ENCODE measurements around the gene TBC1D32.

Gene TBC1D32

DNA sequence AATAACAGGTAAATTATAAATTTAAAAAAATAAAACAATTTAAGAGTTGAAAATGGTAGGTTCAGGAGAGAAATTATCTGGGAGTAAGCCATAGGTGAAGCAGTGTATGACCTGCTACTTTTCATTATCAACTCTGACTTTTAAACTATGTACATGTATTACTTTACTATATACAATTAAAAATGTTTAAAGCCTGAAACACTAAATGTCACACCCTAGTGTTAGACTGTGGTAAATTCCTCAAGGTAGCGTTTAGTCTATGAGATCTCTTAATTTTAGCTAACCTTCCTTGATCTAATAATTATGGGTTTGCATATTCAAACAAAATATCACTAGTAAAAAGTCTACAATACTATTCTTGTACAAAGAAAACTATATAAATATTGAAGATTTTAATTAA, 22.3 kb upstream of the TBC1D32 start:
- DNase-seq (ENCODE audit: low read depth) = no peak
- H3K4me3 ChIP-seq (ENCODE audit: low read depth, low read length) = no peak overlapping the region
- TF ChIP-seq, protein P1, sequence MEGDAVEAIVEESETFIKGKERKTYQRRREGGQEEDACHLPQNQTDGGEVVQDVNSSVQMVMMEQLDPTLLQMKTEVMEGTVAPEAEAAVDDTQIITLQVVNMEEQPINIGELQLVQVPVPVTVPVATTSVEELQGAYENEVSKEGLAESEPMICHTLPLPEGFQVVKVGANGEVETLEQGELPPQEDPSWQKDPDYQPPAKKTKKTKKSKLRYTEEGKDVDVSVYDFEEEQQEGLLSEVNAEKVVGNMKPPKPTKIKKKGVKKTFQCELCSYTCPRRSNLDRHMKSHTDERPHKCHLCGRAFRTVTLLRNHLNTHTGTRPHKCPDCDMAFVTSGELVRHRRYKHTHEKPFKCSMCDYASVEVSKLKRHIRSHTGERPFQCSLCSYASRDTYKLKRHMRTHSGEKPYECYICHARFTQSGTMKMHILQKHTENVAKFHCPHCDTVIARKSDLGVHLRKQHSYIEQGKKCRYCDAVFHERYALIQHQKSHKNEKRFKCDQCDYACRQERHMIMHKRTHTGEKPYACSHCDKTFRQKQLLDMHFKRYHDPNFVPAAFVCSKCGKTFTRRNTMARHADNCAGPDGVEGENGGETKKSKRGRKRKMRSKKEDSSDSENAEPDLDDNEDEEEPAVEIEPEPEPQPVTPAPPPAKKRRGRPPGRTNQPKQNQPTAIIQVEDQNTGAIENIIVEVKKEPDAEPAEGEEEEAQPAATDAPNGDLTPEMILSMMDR (IDR thresholded peaks at IDR 0.05; ENCODE audit: control insufficient read depth, extremely low read depth, insufficient read depth) = 0 out of 2 replicates have a peak, but pooled peaks have one; percentile 2

DNA sequence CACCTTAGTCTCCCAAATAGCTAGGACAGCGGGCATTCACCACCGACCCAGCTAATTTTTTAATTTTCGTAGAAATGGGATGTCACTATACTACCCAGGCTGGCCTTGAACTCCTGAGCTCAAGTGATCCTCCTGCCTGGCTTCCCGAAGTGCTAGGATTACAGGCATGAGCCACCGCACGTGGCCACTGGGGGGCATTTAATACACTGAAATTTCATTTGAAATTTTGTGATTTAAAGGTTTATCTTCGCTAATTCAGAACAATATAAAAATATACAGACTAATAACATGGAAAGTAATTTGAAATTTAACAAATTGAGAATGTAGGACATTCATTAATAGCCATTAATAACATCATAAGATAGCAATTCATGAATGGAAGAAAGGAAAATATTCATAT, 20.5 kb upstream of the TBC1D32 start:
- no peak for DNase-seq (ENCODE audit: low read depth)
- no peak overlapping the region for H3K4me3 ChIP-seq (ENCODE audit: low read depth, low read length)
- TF ChIP-seq, protein P1 (IDR thresholded peaks at IDR 0.05; ENCODE audit: control insufficient read depth, extremely low read depth, insufficient read depth) = peak; percentile 25; the same call in 1 of the 2 replicates

DNA sequence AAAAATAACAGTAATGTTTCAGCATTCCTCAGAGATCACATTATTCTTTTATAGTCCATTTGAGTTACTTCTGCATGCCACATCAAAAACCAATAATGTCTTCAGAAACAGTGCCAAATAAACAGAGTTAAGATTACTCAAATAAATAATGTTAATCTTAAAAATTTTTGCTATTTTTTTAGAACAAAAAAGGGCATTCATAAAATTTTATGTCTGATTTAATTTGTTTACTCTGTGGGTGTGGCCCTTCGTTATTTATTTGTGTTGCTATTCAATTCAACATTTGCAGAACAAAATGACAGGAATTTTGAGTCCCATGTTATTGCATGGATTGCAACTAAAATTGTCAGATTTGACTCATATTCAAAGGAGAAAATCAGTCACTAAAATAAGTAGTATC, 18.7 kb upstream of the TBC1D32 start:
- TF ChIP-seq, protein P1 (IDR thresholded peaks at IDR 0.05; ENCODE audit: control insufficient read depth, extremely low read depth, insufficient read depth) = no peak
- no peak for DNase-seq (ENCODE audit: low read depth)
- no peak overlapping the region for H3K4me3 ChIP-seq (ENCODE audit: low read depth, low read length)

DNA sequence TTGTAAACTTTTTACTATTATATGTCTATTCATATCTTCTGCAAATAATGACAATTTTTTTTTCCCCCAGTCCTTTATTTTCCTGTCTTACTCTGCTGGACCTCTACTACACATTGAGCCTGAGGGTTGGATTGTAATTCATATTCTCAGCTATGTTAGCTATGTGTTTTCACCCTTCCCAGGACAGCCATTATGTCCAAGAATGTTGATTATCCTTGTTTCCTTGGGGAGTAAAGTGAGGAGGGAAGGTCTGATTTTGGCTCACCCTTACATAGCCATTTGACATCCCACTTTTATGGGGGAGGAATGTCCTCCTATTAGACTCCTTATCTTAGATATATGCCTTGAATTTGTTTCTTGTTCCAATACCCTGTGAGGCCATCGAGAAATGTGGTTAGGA, 17.6 kb upstream of the TBC1D32 start:
- no peak for DNase-seq (ENCODE audit: low read depth)
- no peak overlapping the region for H3K4me3 ChIP-seq (ENCODE audit: low read depth, low read length)
- TF ChIP-seq, protein P1 (IDR thresholded peaks at IDR 0.05; ENCODE audit: control insufficient read depth, extremely low read depth, insufficient read depth) = no peak

DNA sequence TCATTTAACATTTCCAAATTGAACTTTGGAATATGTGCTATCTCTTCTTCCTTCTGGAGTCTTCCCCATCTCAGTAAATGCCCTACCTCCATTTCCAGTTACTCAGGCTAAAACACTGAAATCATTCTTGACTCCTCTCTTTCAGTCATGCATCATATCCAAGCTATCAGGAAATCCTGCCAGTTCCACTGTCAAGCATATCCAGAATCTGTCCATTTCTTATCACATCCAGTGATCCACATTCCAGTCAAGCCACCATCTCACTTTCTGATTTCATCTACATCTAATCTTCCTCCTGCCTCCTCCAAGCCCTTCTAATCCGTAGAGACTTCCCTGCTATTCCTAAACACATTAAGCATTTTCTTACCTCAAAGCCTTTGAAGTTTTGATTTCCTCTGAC, 15.3 kb upstream of the TBC1D32 start:
- TF ChIP-seq, protein P1 (IDR thresholded peaks at IDR 0.05; ENCODE audit: control insufficient read depth, extremely low read depth, insufficient read depth) = no peak
- DNase-seq (ENCODE audit: low read depth) = no peak
- no peak overlapping the region for H3K4me3 ChIP-seq (ENCODE audit: low read depth, low read length)

DNA sequence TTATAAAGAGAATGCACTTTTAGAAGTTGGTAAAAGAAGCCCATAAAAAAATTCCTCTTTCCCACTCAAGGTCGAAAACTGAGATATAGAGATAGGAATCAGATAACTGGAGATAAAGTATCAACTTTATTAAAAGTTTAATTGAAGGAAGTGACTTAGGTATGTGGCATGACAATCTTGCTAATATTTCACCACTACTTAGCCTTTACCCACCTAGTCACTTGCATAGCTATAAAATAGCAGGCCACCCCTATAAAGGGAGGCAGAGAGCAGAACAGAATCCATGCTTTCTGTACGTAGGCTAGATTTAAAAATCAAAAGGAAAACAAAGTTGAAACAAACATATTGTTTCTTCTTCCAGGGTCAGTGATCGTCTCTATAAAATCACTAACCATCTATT, 13.2 kb upstream of the TBC1D32 start:
- no peak overlapping the region for H3K4me3 ChIP-seq (ENCODE audit: low read depth, low read length)
- no peak for DNase-seq (ENCODE audit: low read depth)
- TF ChIP-seq, protein P1 (IDR thresholded peaks at IDR 0.05; ENCODE audit: control insufficient read depth, extremely low read depth, insufficient read depth) = no peak

DNA sequence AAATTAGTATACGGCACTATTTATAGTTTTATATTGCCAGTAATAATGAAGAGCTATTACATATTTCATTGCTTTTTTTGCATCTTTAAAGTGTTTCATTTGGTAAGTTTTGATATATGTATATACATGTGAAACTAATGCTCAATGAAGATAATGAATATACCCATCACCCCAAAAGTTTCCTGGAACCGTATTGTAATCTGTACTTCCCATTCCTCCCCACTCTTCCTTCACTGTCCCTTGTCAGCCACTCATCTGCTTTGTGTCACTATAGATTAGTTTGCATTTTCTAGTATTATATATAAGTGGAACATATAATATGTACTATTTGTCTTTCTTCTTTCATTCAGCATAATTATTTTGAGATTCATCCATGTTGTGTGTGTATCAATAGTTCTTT, 10.3 kb upstream of the TBC1D32 start:
- TF ChIP-seq, protein P1 (IDR thresholded peaks at IDR 0.05; ENCODE audit: control insufficient read depth, extremely low read depth, insufficient read depth) = no peak
- no peak for DNase-seq (ENCODE audit: low read depth)
- no peak overlapping the region for H3K4me3 ChIP-seq (ENCODE audit: low read depth, low read length)
